Choroid plexus epithelial cell (primary cell): ENCODE data around the gene CNRIP1.
"Not testable (repeated sequence)": the region's sequence is repeated elsewhere in the genome, so short reads cannot be mapped to it uniquely, and the experiment has no call there.

Source experiments
- DNase-seq: peaks from one replicate; pipeline ENCODE4 v3.0.0-alpha.2; 2010; ENCODE audit warnings: low read depth
- H3K4me3 ChIP-seq: 2 replicates; pipeline ENCODE4 v1.5.1; 2011; ENCODE audit warnings: low read depth, mild to moderate bottlenecking, control low read depth, low read length, moderate library complexity
- TF ChIP-seq, protein P1 (sequence below): conservative IDR thresholded peaks from 2 replicates; pipeline ENCODE4 v1.5.1; 2011; ENCODE audit warnings: low read depth, mild to moderate bottlenecking, control low read depth, inconsistent platforms, low read length, moderate library complexity

The CNRIP1 gene

GRCh38 chr2:68352651-68353391, 33.1 kb upstream of the CNRIP1 start:
- no peak overlapping the region for H3K4me3 ChIP-seq
- DNase-seq: peak; percentile 10
- TF ChIP-seq, protein P1, sequence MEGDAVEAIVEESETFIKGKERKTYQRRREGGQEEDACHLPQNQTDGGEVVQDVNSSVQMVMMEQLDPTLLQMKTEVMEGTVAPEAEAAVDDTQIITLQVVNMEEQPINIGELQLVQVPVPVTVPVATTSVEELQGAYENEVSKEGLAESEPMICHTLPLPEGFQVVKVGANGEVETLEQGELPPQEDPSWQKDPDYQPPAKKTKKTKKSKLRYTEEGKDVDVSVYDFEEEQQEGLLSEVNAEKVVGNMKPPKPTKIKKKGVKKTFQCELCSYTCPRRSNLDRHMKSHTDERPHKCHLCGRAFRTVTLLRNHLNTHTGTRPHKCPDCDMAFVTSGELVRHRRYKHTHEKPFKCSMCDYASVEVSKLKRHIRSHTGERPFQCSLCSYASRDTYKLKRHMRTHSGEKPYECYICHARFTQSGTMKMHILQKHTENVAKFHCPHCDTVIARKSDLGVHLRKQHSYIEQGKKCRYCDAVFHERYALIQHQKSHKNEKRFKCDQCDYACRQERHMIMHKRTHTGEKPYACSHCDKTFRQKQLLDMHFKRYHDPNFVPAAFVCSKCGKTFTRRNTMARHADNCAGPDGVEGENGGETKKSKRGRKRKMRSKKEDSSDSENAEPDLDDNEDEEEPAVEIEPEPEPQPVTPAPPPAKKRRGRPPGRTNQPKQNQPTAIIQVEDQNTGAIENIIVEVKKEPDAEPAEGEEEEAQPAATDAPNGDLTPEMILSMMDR: no peak

DNA sequence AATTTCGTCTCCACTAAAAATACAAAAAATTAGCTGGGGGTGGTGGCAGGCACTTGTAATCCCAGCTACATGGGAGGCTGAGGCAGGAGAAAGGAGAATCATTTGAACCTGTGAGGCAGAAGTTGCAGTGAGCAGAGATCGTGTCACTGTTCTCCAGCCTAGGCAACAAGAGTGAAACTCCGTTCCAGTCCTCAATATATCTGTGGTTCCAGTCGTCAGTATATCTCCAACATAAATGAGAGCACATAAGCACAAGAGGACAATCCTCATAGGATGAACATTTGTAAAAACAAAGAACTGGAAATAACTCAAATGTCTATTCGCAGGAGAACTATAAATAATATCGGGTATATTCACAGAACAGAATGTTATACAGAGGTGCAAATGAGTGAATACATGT, 32.2 kb upstream of the CNRIP1 start:
- TF ChIP-seq, protein P1: no peak

GRCh38 chr2:68349091-68349490, 29.3 kb upstream of the CNRIP1 start:
- H3K4me3 ChIP-seq, DNase-seq: not testable (repeated sequence)

More for the DNA sequence above, 32.2 kb upstream of the CNRIP1 start:
- H3K4me3 ChIP-seq: no peak overlapping the region
- no peak for DNase-seq

DNA sequence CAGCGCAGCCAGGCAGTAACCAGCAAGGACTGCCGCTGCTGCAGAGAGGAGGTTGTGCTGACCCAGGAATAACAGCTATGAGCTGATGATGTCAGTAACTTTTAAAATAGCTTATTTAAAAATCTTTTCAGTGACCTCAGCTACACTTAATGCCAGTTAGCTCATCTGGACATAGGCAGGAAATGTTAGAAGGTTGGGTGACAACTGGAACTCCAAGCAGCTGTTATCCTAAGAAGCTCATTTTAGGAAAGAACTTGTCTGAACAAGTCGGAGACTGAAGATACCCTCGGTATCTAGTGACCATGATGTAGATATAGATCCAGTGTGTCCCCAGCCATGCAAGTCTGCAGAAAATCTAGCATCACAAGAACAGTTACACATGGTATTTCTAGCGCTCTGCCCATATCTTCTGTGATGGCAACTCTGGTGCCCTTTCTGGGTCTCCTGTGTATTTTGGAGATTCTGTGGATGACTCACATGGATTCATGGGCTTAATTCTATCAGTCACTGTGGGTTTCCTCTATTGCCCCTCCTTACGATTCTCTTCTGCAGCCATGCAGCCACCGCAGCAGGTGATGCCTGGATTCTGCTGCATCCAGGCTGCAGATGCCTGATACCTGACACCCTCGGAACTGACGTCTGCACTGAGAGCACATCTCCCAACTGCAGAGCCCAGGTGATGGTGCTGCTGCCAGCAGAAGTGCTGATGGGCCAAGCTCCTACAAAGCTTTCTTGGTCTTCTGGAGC, 25.6 kb upstream of the CNRIP1 start:
- no peak for DNase-seq
- TF ChIP-seq, protein P1: no peak
- no peak overlapping the region for H3K4me3 ChIP-seq

DNA sequence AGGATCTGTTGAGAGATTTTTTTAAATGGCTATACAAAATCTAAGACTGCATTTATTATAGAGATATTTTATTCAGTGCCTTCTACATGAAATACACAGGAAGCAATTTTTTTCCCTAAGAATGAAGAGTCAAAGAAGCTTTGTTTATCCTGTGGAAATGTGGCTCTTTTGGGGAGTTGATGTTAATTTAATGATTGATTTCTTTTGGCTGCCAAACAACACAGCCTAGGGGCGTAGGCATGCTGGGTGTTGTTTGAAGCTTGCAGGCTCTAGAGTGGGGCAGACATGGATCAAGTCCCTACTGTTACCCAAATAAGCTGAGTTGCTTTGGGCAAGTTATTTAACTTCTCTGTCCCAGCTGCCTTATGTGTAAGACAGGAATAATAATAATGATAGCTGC, 24.3 kb upstream of the CNRIP1 start:
- no peak overlapping the region for H3K4me3 ChIP-seq
- DNase-seq: no peak
- TF ChIP-seq, protein P1: no peak

DNA sequence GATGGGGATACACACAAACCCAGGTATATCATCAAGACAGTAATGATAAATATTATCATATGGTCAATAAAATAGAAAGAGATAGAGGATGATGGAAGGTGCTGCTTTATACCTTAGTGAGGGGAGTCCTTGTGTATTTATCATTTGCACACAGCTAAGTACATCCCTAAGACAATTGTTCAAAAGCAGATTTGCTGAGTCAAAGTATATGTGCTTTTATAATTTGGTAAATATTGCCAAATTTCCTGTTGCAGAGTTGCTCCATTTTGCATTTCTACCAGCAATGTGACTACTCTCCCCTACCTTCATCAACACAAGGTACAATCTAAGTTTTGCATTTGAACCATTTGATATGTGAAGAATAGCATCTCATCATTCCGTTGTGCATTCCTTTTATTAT, 22.7 kb upstream of the CNRIP1 start:
- TF ChIP-seq, protein P1: no peak
- no peak for DNase-seq

GRCh38 chr2:68341583-68341982, 21.8 kb upstream of the CNRIP1 start:
- H3K4me3 ChIP-seq: no peak overlapping the region
- TF ChIP-seq, protein P1: no peak
- DNase-seq: no peak

More for the DNA sequence above, 22.7 kb upstream of the CNRIP1 start:
- H3K4me3 ChIP-seq: no peak overlapping the region
